Breast epithelium (tissue), 4 donors: ENCODE data around the gene PTPN3. TPM values are rescaled to one million over a fixed set of nuclear protein-coding genes. Genes with fewer than 3 reads are reported as not detected.

ENCODE experiments used
- DNase-seq, 2 donors: peaks; one replicate each; pipeline ENCODE4 v3.0.0-alpha.2; 2019; ENCODE audit warnings: low spot score in 2 of 2
- H3K27ac ChIP-seq, 2 donors: fragments of 200-600 bp; sonication (generic) in 1 of 2; one replicate each; pipeline ENCODE4 v1.5.1; 2016 to 2019; ENCODE audit warnings: mild to moderate bottlenecking in 1 of 2
- H3K27me3 ChIP-seq, 2 donors: fragments of 200-600 bp; sonication (generic) in 1 of 2; one replicate each; pipeline versions ENCODE4 v1.5.1 to v1.6.0; 2017 to 2019; ENCODE audit warnings: control low read depth in 1 of 2, mild to moderate bottlenecking in 1 of 2
- H3K36me3 ChIP-seq: fragments of 200-600 bp; one replicate; pipeline ENCODE4 v1.5.1; 2019
- H3K4me1 ChIP-seq, 2 donors: fragments of 200-600 bp; sonication (generic); one replicate each; pipeline ENCODE4 v1.5.1; 2016 to 2019; ENCODE audit warnings: control low read depth in 1 of 2
- H3K4me3 ChIP-seq, 3 donors: fragments of 200-600 bp; sonication (generic); 1 replicate in 2 of 3; 2 replicates in 1 of 3; pipeline ENCODE4 v1.5.1; 2016 to 2019; ENCODE audit warnings: mild to moderate bottlenecking in 3 of 3, moderate library complexity in 2 of 3
- H3K9me3 ChIP-seq, 2 donors: fragments of 200-600 bp; sonication (generic) in 1 of 2; one replicate each; pipeline ENCODE4 v1.5.1; 2016 to 2019; ENCODE audit warnings: control low read depth in 1 of 2
- POLR2A ChIP-seq: fragments of 450-650 bp; IDR thresholded peaks from one replicate; pipeline ENCODE4 v1.6.1; 2016; ENCODE audit warnings: antibody characterized with exemption, mild to moderate bottlenecking, moderate library complexity
- POLR2AphosphoS5 ChIP-seq, 3 donors: sonication (generic); formaldehyde crosslinking; IDR thresholded peaks; one replicate each; pipeline ENCODE4 v1.6.1; 2017; ENCODE audit warnings: antibody characterized with exemption in 3 of 3
- intact Hi-C: fragments of 100-400 bp; cut with DNase I; formaldehyde crosslinking; loops from one replicate; pipeline ENCODE4 v1.15.1; 2023; ENCODE audit warnings: low total_unique reads
- total RNA-seq, 3 donors: library from RNA; depleted of rRNA; stranded (reverse); fragments of >200 nt; gene quantifications; one replicate each; pipeline ENCODE4 v1.1.0, GENCODE V29; 2016

The PTPN3 gene
- total RNA-seq, 3 donors from 2014 or later, result 4.2 to 21.2 (median 14.4) TPM

DNA sequence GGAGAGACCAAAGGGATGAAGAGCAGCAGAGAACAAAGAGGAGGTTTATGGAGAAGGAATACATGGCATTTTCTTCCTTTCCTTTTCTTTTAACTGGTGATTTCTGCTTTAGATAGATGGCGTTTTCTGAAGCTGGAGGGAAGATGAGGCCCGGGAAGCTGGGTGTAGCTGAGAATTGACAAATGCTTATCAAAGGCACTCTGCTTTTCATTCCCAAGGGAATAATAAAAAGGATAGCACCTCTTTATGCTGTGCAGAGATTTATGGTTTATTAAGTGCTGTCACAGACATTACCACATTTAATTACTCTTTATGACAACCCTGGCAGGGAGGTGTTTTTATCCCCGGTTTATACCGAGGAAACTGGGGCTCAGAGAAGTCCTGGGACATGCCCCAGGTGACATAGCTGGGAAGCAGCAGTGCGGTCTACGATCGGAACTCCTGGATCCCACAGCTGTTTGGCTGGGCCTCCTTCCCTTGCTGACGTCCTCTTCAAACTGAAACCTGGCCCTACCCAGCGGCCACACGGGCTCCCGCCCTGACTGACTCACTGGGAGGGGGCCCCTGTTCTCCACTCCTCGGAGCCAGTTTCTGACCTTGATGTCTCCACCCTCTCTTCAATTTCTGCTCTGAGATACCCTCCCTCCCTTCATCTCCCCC is 169.0 kb downstream of the PTPN3 start:
- Histone ChIP-seq H3K9me3 (no peaks in the 10 kb centered on the region), H3K4me3 (peak overlapping the region in 2 of 3 donors; percentile 12 to 38), H3K27ac (peak overlapping the region; percentile 87 to 93), H3K4me1 (peaks cover 0 to 4% of the 10 kb centered on the region in 2 donors), H3K36me3 (no peaks in the 10 kb centered on the region), H3K27me3 (no peaks in the 10 kb centered on the region)
- intact Hi-C loops, result no loop called here
- peak; percentile 81 to 89 for DNase-seq
- TF ChIP-seq POLR2AphosphoS5 (IDR thresholded peaks at IDR 0.05) (peak in 2 of 3 donors; percentile 17 to 37), POLR2A (no peak)

Other genes with a start within 250 kb of the PTPN3 start
- gene EPB41L4B, start 177.2 kb downstream of the PTPN3 start, total RNA-seq, result 10 to 100 TPM; 11.5 to 47.2 (median 16.0) TPM